ENCODE measurements around the gene STAT4. TPM values are rescaled to one million over a fixed set of nuclear protein-coding genes. Genes with fewer than 3 reads are reported as not detected.

Gene STAT4
- total RNA-seq, 1 experiment from 2014 or later, result 0.33 TPM

DNA sequence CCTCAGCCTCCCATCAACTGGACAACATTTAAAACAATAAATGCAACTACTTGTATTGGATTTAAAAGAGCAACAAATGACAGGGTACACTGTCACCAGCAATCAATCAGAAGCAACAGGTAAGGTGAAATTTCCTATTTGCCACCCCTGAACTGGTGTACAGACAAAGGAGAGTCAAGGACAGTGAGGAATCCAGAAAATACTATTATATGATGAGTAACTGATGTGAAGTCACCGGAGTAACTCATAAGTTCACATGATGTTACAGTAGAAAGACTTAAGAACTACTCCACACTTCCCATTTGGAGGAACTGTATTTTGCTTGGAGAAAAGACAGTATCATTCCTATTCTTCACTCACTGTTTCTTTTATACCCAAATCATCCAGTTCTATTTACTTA is 132.7 kb downstream of the STAT4 start:
- H2AFZ ChIP-seq (ENCODE audit: low read length), result no peak overlapping the region
- no peaks in the 10 kb centered on the region for H3K4me1 Mint-ChIP-seq

More for the DNA sequence above, 132.7 kb downstream of the STAT4 start:
- Histone ChIP-seq H4K20me1 (ENCODE audit: control insufficient read depth, insufficient read depth, insufficient read length) (no peaks in the 10 kb centered on the region), H2AK5ac (ENCODE audit: insufficient read length, low read length) (no peak overlapping the region), H3K23ac (ENCODE audit: insufficient read length, low read depth, low read length) (no peak overlapping the region), H3K14ac (ENCODE audit: insufficient read depth, low read length) (no peak overlapping the region), H2BK20ac (ENCODE audit: low read depth, low read length, poor library complexity, severe bottlenecking) (no peak overlapping the region), H3K18ac (ENCODE audit: insufficient read length, low read depth, low read length) (no peak overlapping the region), H3K4me2 (ENCODE audit: insufficient read depth, insufficient read length, low read length) (no peak overlapping the region), H2BK15ac (ENCODE audit: low read depth, low read length) (no peak overlapping the region), H3K27ac (ENCODE audit: insufficient read length, low read depth, low read length) (no peak overlapping the region), H3K27me3 (ENCODE audit: insufficient read depth, low read length) (peaks cover 3% of the 10 kb centered on the region; the same call in 1 of the 2 replicates), H2BK5ac (ENCODE audit: insufficient read length, low read length) (no peak overlapping the region), H4K91ac (ENCODE audit: insufficient read length, low read depth, low read length) (no peak overlapping the region), H3K23me2 (ENCODE audit: insufficient read length, low read depth, low read length, poor library complexity, severe bottlenecking) (peaks cover 14% of the 10 kb centered on the region), H3K9ac (ENCODE audit: extremely low read depth, insufficient read length, low read length) (no peak overlapping the region), H3K4ac (ENCODE audit: low read depth, low read length) (no peak overlapping the region), H3T11ph (ENCODE audit: low read length) (no peak overlapping the region), H3K56ac (ENCODE audit: insufficient read length, low read depth, low read length) (no peak overlapping the region), H3K79me1 (ENCODE audit: insufficient read depth, low read depth, low read length, poor library complexity, severe bottlenecking) (no peaks in the 10 kb centered on the region), H2BK12ac (ENCODE audit: insufficient read length, low read depth, low read length) (no peak overlapping the region), H2BK120ac (ENCODE audit: low read depth, low read length, poor library complexity, severe bottlenecking) (no peak overlapping the region), H4K8ac (replicated peaks; ENCODE audit: insufficient read length, low read depth, low read length) (no peak overlapping the region), H3K4me1 (ENCODE audit: insufficient read depth, low read length) (0 out of 2 replicates have a peak, but pooled peaks cover 2% of the 10 kb centered on the region), H4K5ac (ENCODE audit: insufficient read length, low read depth, low read length) (no peak overlapping the region), H3K9me3 (ENCODE audit: control insufficient read depth, low read depth, low read length) (no peaks in the 10 kb centered on the region), H3K79me2 (ENCODE audit: insufficient read depth, low read length) (no peaks in the 10 kb centered on the region; the same call in 1 of the 2 replicates)
- DNase-seq, result no peak
- peaks cover 10% of the 10 kb centered on the region for H3K27me3 Mint-ChIP-seq (ENCODE audit: low read depth)
- TF ChIP-seq, protein P1, sequence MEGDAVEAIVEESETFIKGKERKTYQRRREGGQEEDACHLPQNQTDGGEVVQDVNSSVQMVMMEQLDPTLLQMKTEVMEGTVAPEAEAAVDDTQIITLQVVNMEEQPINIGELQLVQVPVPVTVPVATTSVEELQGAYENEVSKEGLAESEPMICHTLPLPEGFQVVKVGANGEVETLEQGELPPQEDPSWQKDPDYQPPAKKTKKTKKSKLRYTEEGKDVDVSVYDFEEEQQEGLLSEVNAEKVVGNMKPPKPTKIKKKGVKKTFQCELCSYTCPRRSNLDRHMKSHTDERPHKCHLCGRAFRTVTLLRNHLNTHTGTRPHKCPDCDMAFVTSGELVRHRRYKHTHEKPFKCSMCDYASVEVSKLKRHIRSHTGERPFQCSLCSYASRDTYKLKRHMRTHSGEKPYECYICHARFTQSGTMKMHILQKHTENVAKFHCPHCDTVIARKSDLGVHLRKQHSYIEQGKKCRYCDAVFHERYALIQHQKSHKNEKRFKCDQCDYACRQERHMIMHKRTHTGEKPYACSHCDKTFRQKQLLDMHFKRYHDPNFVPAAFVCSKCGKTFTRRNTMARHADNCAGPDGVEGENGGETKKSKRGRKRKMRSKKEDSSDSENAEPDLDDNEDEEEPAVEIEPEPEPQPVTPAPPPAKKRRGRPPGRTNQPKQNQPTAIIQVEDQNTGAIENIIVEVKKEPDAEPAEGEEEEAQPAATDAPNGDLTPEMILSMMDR (conservative IDR thresholded peaks at IDR 0.05), result no peak
- H3K27ac Mint-ChIP-seq, result no peak overlapping the region
- H3K9me3 Mint-ChIP-seq, result peaks cover 0 to 4% of the 10 kb centered on the region in 2 experiments; a peak in 1 of 5 replicates
- no CpG with 5 or more reads among the region's 1 CpG for WGBS (ENCODE audit: extremely low coverage, insufficient read length, low lambda C conversion rate)
- no peak overlapping the region for H3K4me3 Mint-ChIP-seq
- H3K36me3 Mint-ChIP-seq (ENCODE audit: insufficient read depth in 1 of 3, low read depth in 3 of 3), result no peaks in the 10 kb centered on the region
